ENCODE results near the gene EXOC6.
A peak's percentile ranks its signal among the peaks of the same experiment; 100 is the strongest.
"Not testable (repeated sequence)": the region's sequence is repeated elsewhere in the genome, so short reads cannot be mapped to it uniquely, and the experiment has no call there.

Gene EXOC6

GRCh38 chr10:92952573-92952972 lies 104.3 kb downstream of the EXOC6 start:
- FAIRE-seq = not testable (repeated sequence)

DNA sequence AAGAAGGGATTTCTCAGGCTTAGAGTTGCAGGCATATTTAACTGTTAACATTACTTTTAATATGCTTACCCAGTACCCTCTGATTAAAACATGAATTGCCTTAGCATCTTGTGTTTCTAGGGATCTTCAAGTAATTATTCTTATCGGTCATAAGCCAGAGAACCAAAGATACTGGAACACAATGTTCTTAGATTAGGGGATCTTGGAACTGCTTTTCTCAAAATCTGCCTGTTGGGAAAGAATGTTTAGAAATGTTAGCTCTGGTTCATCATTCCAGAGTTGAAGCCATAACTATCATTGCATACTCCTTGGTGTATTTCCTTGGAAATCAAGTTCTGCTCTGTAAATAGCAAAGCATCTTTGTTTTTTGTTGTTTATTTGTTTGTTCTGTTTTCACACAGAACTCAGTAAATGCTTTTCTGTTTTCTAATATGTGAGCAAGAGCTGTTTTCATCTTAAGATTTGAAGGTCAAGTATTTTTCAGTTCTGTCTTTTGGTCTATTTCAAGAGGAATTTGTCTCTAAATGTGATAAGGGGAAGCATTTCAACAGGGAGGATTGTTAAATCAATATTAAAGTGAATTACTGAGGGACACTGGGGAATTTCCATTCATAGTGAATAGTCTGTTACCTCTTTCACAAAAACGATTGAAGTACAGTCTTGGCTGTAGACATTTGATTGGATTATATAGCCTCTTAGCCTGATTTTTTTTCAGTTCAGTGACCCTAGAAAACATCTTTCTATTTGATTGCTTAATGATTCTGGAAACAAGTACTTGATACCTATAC lies 109.1 kb downstream of the EXOC6 start:
- no peak for FAIRE-seq

DNA sequence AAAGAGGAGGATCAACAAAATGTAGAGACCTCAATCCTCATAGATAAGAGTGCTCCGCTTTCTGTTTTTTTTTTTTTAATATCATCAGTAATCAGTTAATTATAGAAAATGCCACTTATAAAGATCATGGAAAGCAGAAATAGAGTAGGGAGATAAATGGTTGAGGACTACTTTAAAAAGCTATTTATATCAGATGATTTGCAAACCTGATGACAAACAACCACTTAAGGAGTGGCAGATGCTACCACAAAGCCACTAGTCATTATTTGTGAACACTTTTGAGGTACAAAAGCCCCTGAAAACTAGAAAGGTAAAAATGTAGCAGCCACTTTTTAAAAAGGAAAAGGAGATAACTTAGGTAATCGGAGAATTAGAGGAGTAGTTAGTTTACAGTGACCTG lies 113.3 kb downstream of the EXOC6 start:
- FAIRE-seq = no peak

GRCh38 chr10:92965314-92965713 lies 117.0 kb downstream of the EXOC6 start:
- no peak for FAIRE-seq

- no peak for FAIRE-seq
Observed at GRCh38 chr10:92967641-92968040, 119.3 kb downstream of the EXOC6 start.

DNA sequence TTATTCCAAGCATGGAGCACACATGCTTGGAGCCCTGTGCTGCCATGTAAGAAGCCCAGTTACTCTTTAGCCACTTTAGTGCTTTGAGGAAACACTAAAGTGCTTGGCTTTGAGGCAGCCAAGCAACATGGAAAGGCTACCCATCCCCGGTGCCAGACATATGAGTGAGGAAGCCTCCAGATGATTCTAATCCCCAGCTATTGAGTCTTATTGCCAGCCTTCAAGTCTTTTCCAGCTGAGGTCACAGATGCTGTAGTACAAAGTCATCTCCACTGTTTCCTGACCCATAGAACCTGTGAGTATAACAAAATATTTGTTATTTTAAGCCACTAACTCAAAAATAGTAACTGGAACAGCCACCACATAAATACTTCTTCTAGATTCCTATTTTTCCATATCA lies 120.8 kb downstream of the EXOC6 start:
- FAIRE-seq = no peak

DNA sequence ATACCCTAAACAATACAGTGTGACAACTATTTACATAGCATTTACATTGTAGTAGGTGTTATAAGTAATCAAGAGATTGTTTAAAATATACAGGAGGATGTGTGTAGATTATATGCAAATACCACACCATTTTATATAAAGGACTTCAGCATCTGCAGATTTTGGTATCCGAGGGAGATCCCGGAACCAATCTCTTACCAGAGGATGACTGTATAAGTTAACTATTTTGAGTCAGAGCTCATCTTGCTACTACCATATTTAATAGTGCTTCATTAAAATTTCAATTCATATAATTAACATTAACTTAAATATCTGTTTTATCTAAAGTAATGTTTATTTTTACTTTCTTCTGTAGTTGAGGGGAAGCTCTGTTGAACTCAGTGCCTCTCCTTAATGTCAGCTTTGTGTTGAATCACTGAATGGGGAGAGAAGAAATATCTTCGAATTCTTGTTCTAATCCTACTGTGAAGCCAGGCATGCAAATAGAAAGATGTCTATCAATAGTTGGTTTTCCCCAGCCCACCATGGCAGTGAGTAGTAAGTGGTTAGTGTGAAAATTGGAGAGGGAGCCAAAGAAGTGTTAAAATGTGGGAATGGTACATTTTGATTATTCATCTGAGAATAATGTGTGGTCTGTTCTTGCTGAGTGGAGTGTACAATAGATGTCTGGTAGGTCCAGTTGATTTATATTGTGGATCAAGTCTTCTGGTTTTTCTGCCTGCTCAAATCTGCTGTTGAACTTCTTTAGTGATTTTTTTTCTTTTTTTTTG lies 122.2 kb downstream of the EXOC6 start:
- FAIRE-seq = no peak

DNA sequence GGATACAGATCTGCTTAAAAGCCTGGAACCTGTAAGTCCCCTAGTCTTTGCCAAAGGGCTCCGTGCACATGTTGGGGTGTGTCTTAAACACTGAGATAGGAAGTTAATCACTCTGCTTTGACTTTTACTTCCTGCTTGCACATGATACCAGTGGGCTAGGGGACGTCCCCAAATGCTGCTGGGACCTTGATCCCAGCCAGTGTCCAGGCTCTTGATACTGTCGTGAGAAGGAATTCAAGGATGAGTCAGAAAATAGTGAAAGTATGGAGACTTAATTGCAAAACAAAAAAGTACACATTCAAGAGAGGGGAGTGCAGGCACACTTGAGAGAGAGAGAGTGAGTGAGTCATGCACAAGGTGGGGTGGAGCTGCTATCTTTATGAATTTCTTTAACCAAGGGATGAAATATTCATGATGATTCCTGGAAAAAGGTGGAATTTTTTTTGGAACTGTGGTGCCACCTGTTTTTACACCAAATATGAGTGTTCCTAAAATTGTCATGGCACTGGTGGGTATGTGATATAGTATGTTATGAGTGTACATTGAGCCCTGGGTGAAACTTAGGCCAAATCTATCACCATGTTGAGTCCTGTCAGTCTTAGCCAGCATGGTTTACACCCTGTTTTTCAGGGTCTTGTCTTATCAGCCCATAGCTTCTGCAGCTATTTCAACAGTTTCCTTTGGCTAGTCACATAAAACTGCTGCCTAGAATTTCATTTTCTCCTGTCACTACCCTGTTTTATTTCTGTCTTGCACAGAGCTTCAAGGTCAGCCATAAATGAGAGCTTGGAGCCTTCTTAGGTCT lies 123.9 kb downstream of the EXOC6 start:
- no peak for FAIRE-seq

GRCh38 chr10:92972886-92973285 lies 124.6 kb downstream of the EXOC6 start:
- no peak for FAIRE-seq

DNA sequence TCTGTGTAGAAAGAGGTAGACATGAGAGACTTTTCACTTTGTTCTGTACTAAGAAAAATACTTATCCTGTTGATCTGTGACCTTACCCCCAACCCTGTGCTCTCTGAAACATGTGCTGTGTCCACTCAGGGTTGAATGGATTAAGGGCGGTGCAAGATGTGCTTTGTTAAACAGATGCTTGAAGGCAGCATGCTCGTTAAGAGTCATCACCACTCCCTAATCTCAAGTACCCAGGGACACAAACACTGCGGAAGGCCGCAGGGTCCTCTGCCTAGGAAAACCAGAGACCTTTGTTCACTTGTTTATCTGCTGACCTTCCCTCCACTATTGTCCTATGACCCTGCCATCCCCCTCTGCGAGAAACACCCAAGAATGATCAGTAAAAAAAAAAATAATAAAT lies 128.0 kb downstream of the EXOC6 start:
- not testable (repeated sequence) for FAIRE-seq

- FAIRE-seq = no peak
Observed at GRCh38 chr10:92989250-92989649, 140.9 kb downstream of the EXOC6 start.

- no peak for FAIRE-seq
Observed at GRCh38 chr10:92990615-92991014, 142.3 kb downstream of the EXOC6 start.

- no peak for FAIRE-seq
Observed at GRCh38 chr10:92991513-92991912, 143.2 kb downstream of the EXOC6 start.

- no peak for FAIRE-seq
Observed at GRCh38 chr10:92993699-92994272, 145.5 kb downstream of the EXOC6 start.

- FAIRE-seq = no peak
Observed at GRCh38 chr10:92995509-92995908, 147.2 kb downstream of the EXOC6 start.

DNA sequence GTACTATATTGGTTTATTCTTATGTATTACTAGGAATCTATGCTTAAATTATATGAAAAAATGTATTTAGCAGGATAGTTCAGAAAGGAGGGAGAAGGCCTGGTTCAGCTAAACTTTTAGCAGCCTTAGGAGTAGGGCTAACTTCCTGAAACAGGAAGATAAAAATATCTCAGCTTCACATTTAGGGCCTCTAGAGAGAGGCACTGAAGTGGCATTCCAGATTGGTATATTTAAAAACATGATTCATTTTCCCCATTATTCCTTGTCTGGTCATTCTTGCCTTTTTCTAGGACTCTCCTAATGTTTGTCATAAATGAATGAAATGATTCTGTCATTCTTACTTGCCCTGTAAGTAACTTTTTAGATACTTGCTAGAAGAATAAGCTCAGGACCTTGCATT lies 149.3 kb downstream of the EXOC6 start:
- FAIRE-seq = no peak

DNA sequence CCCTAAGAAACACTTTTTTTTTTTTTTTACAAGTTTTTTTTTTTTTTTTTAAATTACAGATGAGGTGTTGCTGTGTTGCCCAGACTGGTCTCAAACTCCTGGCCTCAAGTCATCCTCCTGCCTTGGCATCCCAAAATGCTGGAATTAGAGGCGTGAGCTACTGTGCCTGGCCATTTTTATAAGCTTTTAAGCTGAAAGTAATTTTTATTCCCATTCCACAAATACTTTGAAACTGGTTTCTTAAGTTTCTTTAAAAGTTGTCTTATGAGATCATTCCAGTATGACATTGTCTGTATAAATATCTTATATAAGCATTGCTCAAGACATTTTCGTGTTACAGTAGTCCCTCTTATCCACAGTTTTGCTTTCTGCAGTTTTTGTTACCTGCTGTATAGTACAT lies 150.9 kb downstream of the EXOC6 start:
- no peak for FAIRE-seq

GRCh38 chr10:93006435-93007039 lies 158.2 kb downstream of the EXOC6 start:
- peak; percentile 45 for FAIRE-seq

GRCh38 chr10:93015722-93016121 lies 167.4 kb downstream of the EXOC6 start:
- no peak for FAIRE-seq

GRCh38 chr10:93023013-93023650 lies 174.8 kb downstream of the EXOC6 start:
- no peak for FAIRE-seq

DNA sequence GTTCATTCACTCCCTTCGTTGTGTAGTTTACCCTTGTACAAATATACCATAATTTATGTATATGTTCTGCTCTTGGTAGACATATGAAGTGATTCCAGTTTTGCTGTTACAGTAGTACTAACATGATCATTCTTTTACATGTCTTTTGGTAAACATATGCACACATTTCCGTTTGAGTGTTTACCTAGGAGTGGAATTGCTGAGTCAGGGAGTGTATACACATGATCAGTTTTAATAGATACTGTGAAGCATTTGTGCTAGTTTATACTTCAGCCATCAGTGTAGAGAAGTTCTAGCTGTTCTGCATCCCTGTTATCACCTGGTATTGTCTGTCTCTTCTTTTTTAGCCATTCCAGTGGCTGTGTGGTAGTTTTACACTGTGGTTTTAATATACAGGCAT lies 177.8 kb downstream of the EXOC6 start:
- FAIRE-seq = no peak

GRCh38 chr10:93027508-93027907 lies 179.2 kb downstream of the EXOC6 start:
- FAIRE-seq = no peak

All from colon (tissue), 2 donors.